GM19467 (cell line): ENCODE results near the gene SDR42E2.
"Not testable (repeated sequence)": the region's sequence is repeated elsewhere in the genome, so short reads cannot be mapped to it uniquely, and the experiment has no call there.

Experiments
- ATAC-seq: cut with Tn5 transposase; IDR thresholded peaks from one replicate; pipeline ENCODE4 v1.9.1; 2021; ENCODE audit warnings: mild to moderate bottlenecking, moderate library complexity; ENCODE audit not compliant: unreplicated experiment

SDR42E2 gene

GRCh38 chr16:22161999-22162655 lies at the start of gene SDR42E2:
Gene SDR42E2, plus strand, starts transcription at chr16:22162506. Its CDS starts 3,077 bp downstream, at chr16:22165583.
- no peak for ATAC-seq

DNA sequence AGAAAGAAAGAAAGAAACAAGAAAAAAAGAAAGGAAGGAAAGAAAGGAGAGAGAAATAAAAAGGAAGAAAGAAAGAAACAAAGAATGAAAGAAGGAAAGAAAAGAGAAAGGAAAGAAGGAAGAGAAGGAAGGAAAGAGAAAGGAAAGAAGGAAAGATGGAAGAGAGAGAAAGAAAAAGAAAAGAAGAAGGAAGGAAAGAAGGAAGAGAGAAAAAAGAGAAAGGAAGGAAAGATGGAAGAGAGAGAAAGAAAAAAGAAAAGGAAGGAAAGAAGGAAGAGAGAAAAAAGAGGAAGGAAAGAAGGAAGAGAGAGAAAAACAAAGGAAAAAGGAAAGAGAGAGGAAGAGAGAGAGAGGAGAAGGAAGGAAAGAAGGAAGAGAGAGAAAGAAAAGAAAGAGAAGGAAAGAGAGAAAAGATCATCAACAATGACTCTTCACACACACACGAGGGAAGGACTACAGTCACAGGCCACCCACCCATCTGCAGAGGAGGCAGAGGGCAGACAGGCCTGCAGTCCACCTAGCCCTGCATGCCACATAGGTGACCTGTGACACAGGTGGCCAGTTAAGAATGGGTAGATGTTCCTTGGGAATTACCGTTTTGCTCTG lies 46.1 kb upstream of the SDR42E2 start:
- no peak for ATAC-seq

DNA sequence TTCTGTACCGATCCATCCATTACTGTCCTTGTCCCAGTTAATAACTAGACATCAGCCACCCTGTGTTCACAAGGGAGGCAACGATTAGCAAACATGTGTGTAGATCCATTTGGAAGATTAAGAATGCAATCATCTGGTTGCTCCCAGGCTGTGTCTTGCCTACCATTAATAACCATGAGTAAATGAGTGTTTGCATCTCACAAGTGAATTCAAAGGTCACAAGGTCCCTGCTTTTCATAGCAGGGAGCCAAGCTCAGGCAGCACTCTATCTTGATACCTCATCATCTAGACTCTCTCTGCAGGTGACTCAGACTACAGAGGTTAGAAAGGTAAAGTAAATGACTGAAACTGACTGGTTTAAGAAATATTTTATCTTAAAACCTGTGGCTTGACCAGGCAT lies 44.7 kb upstream of the SDR42E2 start:
- no peak for ATAC-seq

DNA sequence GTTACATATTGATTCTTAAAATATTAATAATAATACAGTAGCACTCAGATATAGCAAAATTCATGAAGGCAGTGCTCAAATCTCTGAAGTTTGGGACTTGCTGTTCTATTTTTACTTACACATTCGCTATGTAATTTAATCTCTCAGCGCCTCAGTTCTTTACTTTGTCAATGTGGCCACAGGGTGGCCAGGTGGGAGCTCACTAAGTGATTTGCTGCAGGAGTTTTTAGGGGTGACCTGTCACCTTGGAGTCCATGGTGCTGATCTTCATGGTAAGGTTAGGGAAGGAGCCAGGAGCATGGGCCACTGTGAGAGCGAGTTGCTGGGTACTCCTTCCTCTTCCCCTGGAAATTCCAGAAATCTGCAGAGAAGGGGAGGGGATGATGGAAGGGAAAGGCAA lies 41.9 kb upstream of the SDR42E2 start:
- ATAC-seq = no peak

- ATAC-seq = no peak
Observed at GRCh38 chr16:22122239-22122638, 40.1 kb upstream of the SDR42E2 start.

DNA sequence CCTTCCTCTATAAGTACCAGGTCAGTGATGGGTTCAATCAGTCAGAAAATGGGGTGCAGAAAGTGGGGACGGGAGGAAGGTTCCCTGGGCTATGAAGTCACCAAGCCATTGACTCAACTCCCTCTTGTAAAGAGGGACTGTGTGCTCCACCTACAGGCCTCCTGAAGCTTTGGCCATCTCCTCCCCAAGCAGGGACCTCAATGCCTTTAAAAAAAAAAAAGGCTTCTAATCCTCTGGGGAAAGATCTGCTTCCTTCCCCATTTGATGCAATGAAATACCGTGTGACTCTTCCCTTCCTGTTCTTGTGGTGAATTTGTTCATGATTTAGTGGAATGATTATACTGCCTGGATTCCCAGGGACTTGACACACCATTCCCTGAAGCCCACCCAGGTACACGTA lies 39.2 kb upstream of the SDR42E2 start:
- no peak for ATAC-seq

DNA sequence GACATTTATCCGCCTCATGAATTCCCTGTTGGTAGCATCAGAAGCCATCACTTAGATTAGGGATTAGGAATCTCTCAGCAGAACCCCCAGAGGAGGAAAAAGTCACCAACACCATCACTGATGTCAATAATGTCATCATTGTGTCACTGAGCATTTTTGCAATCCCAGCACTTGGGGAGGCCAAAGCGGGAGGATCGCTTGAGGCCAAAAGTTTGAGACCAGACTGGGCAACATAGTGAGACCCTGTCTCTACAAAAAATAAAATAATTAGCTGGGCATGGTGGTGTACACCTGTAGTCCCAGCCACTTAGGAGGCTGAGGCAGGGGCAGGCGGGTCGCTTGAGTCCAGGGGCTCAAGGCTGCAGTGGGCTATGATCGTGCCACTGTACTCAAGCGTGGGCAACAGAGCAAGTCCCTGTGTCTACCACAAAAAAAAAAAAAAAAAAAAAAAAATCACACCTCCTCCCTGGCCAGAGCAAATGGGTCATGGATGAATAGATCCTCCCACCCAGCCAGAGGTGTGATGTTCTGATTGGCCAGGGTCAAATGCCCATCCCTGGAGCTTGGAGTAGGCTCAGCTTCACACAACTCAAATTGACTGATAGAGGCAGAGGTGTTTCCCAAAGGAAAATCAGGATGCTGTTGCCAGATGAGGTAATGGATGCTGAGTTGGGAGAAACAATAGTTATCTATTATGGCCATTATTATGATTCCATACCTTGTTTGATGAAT lies 38.4 kb upstream of the SDR42E2 start:
- ATAC-seq = no peak

- ATAC-seq = no peak
Observed at GRCh38 chr16:22124583-22125284, 37.6 kb upstream of the SDR42E2 start.

DNA sequence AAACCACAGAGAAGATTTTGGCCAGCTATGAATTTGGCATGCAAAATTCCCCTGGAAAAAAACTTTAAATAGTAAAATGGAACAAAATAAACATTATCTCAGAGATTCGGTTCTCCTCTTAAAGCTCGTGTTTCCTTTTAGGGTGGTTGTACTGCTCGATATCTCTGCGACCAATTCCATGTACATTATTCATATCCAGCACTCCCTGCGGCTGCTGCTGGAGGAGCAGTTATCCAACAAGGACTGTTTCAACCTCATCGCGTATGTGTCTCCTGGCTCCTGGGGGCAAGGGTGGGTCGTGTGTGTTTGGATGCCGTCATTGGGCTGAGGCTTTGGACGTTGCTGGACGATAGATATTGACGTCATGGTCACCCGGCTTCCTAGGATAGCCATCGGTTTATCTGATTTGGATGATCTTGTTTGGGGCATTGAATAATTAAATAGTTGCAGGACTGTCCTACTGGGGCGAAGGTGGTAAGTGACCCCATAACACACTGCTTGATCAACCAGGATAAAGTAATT lies 36.2 kb upstream of the SDR42E2 start:
- no peak for ATAC-seq

DNA sequence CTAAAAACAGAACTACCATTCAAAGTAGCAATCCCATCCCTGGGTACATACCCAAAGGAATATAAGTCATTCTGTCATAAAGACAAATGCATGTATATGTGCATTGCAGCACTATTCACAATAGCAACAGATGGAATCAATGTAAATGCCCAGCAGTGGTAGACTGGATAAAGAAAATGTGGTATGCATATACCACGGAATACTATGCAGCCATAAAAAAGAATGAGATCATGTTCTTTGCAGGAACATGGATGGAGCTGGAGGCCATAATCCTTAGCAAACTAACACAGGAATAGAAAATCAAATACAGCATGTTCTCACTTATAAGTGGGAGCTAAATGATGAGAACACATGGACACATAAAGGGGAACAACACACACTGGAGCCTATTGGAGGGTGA lies 33.8 kb upstream of the SDR42E2 start:
- ATAC-seq = not testable (repeated sequence)

- no peak for ATAC-seq
Observed at GRCh38 chr16:22130528-22130927, 31.8 kb upstream of the SDR42E2 start.

- ATAC-seq = no peak
Observed at GRCh38 chr16:22132801-22133200, 29.5 kb upstream of the SDR42E2 start.

GRCh38 chr16:22138482-22138881 lies 23.8 kb upstream of the SDR42E2 start:
- no peak for ATAC-seq

DNA sequence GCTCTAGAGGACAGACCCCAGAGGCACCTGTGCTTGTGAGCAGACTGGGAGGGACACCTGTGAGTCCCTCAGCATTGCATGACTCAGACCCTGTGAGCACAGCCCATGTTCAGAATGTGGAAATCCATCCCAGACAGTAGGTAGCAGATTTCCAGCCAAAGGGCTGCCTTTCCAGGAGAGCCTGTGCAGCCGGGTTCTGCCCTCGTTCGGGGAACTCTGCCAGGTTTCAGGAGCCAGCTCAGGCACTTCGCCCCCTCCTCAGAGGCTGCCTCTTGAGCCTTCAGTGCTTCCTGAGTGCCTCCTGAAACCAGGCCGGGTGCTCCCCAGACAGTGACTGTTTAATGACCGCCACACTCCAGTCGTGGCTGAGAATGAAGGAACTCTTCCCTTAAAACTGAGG lies 23.3 kb upstream of the SDR42E2 start:
- ATAC-seq = no peak

DNA sequence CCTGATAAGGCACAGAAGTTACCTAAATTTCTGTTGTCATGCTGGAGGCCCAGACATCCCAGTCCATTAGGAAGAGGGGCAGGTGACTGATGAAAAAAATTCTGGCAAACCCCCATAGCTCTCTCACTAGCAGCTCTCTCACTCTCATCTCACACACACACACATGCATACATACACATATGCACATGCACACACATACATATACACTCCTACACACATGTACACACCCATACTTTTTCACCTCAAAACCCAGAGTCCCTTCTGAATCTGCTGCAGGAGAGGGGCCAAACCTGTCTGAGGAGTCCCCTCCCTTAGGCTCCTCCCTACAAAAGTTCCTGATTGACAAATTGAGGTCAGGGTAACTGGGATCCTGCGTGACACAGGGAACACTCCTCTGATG lies 22.6 kb upstream of the SDR42E2 start:
- no peak for ATAC-seq

DNA sequence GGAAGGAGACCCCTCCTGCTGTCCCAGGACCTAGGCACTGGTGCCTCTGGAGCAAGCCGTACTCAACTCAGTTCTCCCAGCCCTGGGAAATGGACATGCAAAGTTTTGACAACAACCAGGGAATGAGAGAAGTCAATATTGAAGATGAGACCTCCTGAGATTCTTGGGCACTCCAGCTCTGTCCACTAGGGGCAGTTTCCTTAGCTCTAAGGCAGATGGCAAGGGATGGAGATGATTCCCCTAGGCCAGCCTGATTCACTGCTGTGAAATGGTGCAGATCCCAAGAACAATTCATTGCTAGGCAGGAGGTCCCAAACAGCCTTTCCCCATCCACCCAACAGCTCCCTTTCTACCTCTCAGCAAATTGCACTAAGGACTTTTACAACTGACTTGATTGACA lies 20.5 kb upstream of the SDR42E2 start:
- ATAC-seq = no peak

DNA sequence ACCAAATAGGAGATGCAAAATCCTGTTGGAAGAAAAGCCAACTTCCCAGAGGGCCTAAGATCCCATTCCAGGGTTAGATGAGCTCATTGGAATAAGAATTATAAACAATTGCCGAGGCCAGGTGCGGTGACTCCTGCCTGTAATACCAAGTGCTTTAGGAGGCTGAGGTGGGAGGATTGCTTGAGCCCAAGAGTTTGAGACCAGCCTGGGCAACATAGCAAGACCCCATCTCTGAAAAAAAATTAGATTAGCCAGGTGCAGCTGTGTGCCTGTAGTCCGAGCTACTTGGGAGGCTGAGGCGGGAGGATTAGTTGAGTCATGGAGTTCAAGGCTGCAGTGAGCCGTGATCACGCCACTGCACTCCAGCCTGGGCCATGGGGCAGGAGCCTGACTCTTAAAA lies 17.8 kb upstream of the SDR42E2 start:
- no peak for ATAC-seq

- ATAC-seq = no peak
Observed at GRCh38 chr16:22147853-22148252, 14.5 kb upstream of the SDR42E2 start.

DNA sequence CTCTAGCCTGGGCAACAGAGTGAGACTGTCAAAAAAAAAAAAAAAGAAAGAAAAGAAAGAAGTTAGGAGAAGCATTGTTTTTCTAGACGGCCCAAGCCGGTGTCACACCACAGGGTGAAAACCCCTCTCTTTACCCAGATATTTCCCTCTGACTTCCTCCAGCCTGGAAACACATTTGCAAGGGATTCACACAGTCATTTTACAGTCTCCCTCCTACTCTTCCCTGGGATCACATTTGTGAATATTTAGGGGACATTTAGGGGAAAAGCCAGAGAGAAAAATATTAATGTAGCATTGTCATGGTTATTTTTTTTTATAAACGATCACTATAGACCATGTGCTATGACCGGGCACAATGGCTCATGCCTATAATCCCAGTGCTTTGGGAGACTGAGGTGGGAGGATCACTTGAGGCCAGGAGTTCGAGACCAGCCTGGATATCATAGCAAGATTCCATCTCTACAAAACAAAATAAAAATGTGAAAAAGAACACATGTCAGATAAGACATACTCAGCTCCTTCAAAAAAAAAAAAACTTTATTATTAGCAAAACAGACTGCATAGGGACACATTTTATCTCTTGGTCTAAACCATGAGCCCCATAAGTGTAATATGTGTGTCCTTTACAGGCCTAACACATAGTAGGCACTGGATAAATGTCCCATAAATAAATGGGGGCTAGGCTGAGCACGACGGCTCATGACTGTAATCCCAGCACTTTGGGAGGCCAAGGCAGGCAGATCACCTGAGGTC lies 10.9 kb upstream of the SDR42E2 start:
- ATAC-seq = no peak

GRCh38 chr16:22152316-22152715 lies 10.0 kb upstream of the SDR42E2 start:
- ATAC-seq = no peak

DNA sequence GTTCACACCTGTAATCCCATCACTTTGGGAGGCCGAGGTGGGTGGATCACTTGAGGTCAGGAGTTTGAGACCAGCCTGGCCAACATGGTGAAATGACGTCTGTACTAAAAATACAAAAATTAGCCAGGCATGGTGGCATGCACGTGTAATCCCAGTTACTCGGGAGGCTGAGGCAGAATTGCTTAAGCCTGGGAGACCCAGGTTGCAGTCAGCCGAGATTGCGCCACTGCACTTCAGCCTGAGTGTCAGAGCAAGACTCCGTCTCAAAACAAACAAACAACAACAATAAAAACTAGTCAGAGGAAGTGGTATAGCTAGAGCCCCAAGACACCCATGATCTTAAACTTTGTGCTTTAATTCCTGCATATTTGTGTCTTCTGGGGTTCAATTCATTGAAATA lies 9.2 kb upstream of the SDR42E2 start:
- not testable (repeated sequence) for ATAC-seq
